OCI-LY7 (cell line): ENCODE data around the gene SRPRB.

Experiments used
- CTCF ChIP-seq: fragments of 200-600 bp; sonication (generic); conservative IDR thresholded peaks from 2 replicates; pipeline ENCODE4 v1.5.1; 2014; ENCODE audit warnings: mild to moderate bottlenecking, antibody characterized with exemption, low read length, moderate library complexity, mixed read lengths
- EZH2phosphoT487 ChIP-seq: fragments of 200-600 bp; sonication (generic); IDR thresholded peaks from 2 replicates; pipeline ENCODE4 v1.6.1; 2018; ENCODE audit warnings: low read depth, borderline replicate concordance, mild to moderate bottlenecking, mixed run types, antibody characterized with exemption, low read length, moderate library complexity, mixed read lengths

GRCh38 chr3:133782454-133782853 lies 23.2 kb upstream of the SRPRB start:
- TF ChIP-seq CTCF: no peak
- TF ChIP-seq EZH2phosphoT487: no peak
